Naive thymus-derived CD4-positive, alpha-beta T cell (primary cell): Measurements from ENCODE around the gene AK8. TPM values are rescaled to one million over a fixed set of nuclear protein-coding genes. Genes with fewer than 3 reads are reported as not detected.
"Not testable (repeated sequence)": the region's sequence is repeated elsewhere in the genome, so short reads cannot be mapped to it uniquely, and the experiment has no call there.

Experiments
- ATAC-seq: fragments of 150-1000 bp; cut with Tn5 transposase; 2 replicates; pipeline ENCODE4 v1.10.0; 2021; ENCODE audit warnings: mild to moderate bottlenecking, moderate library complexity
- CTCF ChIA-PET: fragments of 350-600 bp; sonication (Branson Sonifier 250); formaldehyde crosslinking; loops from one replicate; lab custom pipeline; 2021; ENCODE audit warnings: antibody characterized with exemption; lab: Charles Lee
- POLR2A ChIA-PET: fragments of 350-600 bp; sonication (Branson Sonifier 250); formaldehyde crosslinking; loops from one replicate; lab custom pipeline; 2021; ENCODE audit warnings: antibody characterized with exemption, inconsistent platforms; lab: Charles Lee
- DNase-seq, 9 donors: peaks; one replicate each; pipeline versions ENCODE4 v3.0.0 to v3.0.0-alpha.2; 2020 to 2022; ENCODE audit warnings: mixed read lengths in 1 of 9
- H3K27ac ChIP-seq: one replicate; pipeline ENCODE4 v1.7.0; 2013; ENCODE audit warnings: mild to moderate bottlenecking, low read depth, low read length, moderate library complexity
- H3K27me3 ChIP-seq, 2 donors: one replicate each; pipeline ENCODE4 v1.7.0; 2013; ENCODE audit warnings: low read length in 2 of 2, mild to moderate bottlenecking in 2 of 2, moderate library complexity in 2 of 2; ENCODE audit not compliant: control insufficient read depth in 2 of 2, insufficient read depth in 2 of 2
- H3K36me3 ChIP-seq, 3 experiments: 1 replicate in 2 of 3; 2 replicates in 1 of 3; pipeline ENCODE4 v1.7.0; 2013; ENCODE audit warnings: low read length in 3 of 3, mild to moderate bottlenecking in 3 of 3, moderate library complexity in 1 of 3; ENCODE audit not compliant: insufficient read depth in 3 of 3, control insufficient read depth in 2 of 3
- H3K4me1 ChIP-seq, 2 donors: one replicate each; pipeline ENCODE4 v1.7.0; 2013; ENCODE audit warnings: low read length in 2 of 2, mild to moderate bottlenecking in 2 of 2, moderate library complexity in 1 of 2; ENCODE audit not compliant: control insufficient read depth in 2 of 2, insufficient read depth in 2 of 2
- H3K4me3 ChIP-seq: 2 replicates; pipeline ENCODE4 v1.7.0; 2013; ENCODE audit warnings: mild to moderate bottlenecking, low read length
- H3K9me3 ChIP-seq, 3 experiments: 1 replicate in 2 of 3; 2 replicates in 1 of 3; pipeline ENCODE4 v1.7.0; 2013; ENCODE audit warnings: low read length in 3 of 3; ENCODE audit not compliant: control insufficient read depth in 2 of 3
- H3K27ac Mint-ChIP-seq, 9 donors: one replicate each; pipeline ENCODE4 v1.8.0; 2020 to 2022; ENCODE audit warnings: mixed read lengths in 9 of 9, mild to moderate bottlenecking in 8 of 9, moderate library complexity in 5 of 9, inconsistent platforms in 2 of 9
- H3K27me3 Mint-ChIP-seq, 5 donors: one replicate each; pipeline ENCODE4 v1.8.0; 2021 to 2022; ENCODE audit warnings: mixed read lengths in 5 of 5, mild to moderate bottlenecking in 1 of 5
- H3K36me3 Mint-ChIP-seq, 5 donors: one replicate each; pipeline ENCODE4 v1.8.0; 2020 to 2022; ENCODE audit warnings: mixed read lengths in 5 of 5, mild to moderate bottlenecking in 3 of 5, inconsistent platforms in 1 of 5
- H3K4me1 Mint-ChIP-seq, 7 donors: one replicate each; pipeline ENCODE4 v1.8.0; 2020 to 2022; ENCODE audit warnings: mixed read lengths in 7 of 7, mild to moderate bottlenecking in 3 of 7, inconsistent platforms in 1 of 7
- H3K4me3 Mint-ChIP-seq, 10 donors: one replicate each; pipeline ENCODE4 v1.8.0; 2020 to 2022; ENCODE audit warnings: mild to moderate bottlenecking in 10 of 10, mixed read lengths in 10 of 10, moderate library complexity in 6 of 10, inconsistent platforms in 2 of 10
- H3K9me3 Mint-ChIP-seq, 11 donors: one replicate each; pipeline ENCODE4 v1.8.0; 2020 to 2022; ENCODE audit warnings: mixed read lengths in 11 of 11, mild to moderate bottlenecking in 4 of 11, inconsistent platforms in 1 of 11, moderate library complexity in 1 of 11
- intact Hi-C, 2 donors: fragments of 100-400 bp; cut with micrococcal nuclease; formaldehyde crosslinking; loops; one replicate each; pipeline ENCODE4 v1.15.1; 2023
- polyA plus RNA-seq, 2 donors: library from polyadenylated mRNA; unstranded; fragments of 300-500 nt; fragmentation: Illumina TruSeq; gene quantifications; one replicate each; pipeline ENCODE4 v1.2.3, GENCODE V29; 2021
- total RNA-seq, 6 experiments: library from RNA in 5 of 6; stranded (reverse) in 5 of 6; gene quantifications; 1 replicate in 5 of 6; 2 replicates in 1 of 6; pipeline ENCODE4 v1.2.3 and lab custom pipeline; 2021 to 2026

The AK8 gene
- total and polyA plus RNA-seq, 7 experiments from 2014 or later = 0.10 to 0.20 (median 0.12) TPM; not detected in 4

DNA sequence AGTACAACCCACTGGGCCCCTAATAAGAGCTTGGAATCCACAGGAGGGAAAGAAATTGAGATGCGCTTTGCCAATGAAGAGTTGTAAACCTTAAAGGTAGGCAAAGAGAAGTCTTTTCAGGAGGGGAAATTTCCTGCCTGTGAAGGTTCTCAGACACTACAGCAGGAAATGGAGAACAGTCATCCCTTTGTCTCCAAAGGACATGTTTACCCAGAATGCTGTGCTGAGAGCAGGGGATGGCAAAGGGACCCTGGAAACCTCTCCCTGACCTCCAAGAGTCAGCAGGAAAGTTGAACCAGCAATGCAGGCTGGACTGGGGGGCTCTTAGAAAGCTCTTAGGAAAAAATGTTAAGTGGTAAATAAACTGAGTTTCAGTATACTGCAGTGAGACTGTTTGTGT is 103.2 kb downstream of the AK8 start:
- no peak for ATAC-seq

DNA sequence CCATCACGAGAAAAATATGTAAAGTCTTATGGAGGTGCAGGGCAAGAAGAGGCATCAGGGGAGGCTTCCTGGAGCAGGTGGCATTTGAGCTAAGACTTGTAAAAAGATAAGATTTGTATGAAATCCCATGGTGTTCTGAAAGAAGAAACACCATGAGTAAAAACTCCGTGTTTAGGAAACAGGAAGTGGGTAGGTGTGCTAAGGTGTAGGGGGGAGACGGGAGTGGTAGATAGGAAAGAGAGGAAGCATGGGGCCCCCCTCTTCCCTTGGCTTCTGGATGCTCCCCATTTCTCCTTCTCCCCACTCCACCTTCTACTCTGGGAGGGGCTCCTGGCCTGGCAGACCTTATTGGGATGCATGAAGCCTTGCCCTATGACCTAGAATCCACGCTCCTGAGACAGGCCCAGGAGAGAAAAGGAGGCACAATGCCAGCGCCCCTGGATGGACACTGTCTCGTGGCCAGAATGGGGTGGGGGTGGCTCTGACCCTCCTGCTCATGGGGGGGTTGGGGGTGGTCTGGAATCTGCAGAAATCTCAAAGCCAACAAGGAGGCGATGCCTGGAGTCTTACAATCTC is 104.2 kb downstream of the AK8 start:
- H3K27ac Mint-ChIP-seq = peak overlapping the region in 1 of 9 donors; percentile 62
- H3K4me3 Mint-ChIP-seq = peak overlapping the region in 1 of 10 donors; percentile 49

More for the DNA sequence above, 103.2 kb downstream of the AK8 start:
- Mint-ChIP-seq H3K4me1 (peaks cover 3 to 25% (median 17%) of the 10 kb centered on the region in 7 donors), H3K27me3 (peaks cover 5 to 17% (median 7%) of the 10 kb centered on the region in 5 donors), H3K9me3 (peaks cover 0 to 8% (median 0%) of the 10 kb centered on the region in 11 donors), H3K36me3 (peaks cover 0 to 15% (median 0%) of the 10 kb centered on the region in 5 donors), H3K27ac (peak overlapping the region in 1 of 9 donors; percentile 12), H3K4me3 (no peak overlapping the region)
- intact Hi-C loops = no loop called here
- CTCF ChIA-PET = interaction anchor here (0.7 kb wide), 1 partner anchor 32 kb away, joined by 3 read pairs; no protein-coding TSS in a partner anchor
- no peak overlapping the region for H3K27ac ChIP-seq
- H3K4me3 ChIP-seq = no peak overlapping the region
- no peaks in the 10 kb centered on the region for H3K27me3 ChIP-seq
- H3K9me3 ChIP-seq = no peaks in the 10 kb centered on the region
- POLR2A ChIA-PET = no interaction called here
- DNase-seq = no peak
- H3K36me3 ChIP-seq = peaks cover 0 to 2% (median 0%) of the 10 kb centered on the region in 3 experiments
- H3K4me1 ChIP-seq = peaks cover 3 to 9% of the 10 kb centered on the region in 2 donors

DNA sequence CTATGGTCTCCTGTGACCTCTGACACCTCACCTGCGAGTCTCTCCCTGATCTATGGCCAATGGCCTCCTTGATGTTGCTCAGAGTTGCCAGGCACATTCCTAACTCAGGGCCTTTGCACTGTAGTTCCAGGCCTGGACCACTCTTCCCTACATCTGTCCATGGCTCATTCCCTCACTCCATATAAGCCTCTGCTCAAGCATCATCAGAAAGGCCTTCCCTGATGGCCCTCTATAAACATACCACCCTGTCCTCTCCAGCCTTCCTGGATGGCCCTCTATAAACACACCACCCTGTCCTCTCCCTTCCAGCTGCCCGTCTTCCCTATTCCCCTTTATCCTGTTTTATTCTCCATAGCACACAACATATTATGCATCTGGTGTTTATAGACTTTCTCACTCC is 105.0 kb downstream of the AK8 start:
- ATAC-seq (no peak), DNase-seq (no peak)
- ChIA-PET POLR2A (no interaction called here), CTCF (no interaction called here)
- peak overlapping the region in 4 of 10 donors; percentile 2 to 66 (median 32) for H3K4me3 Mint-ChIP-seq
- Histone ChIP-seq H3K4me1 (peaks cover 3 to 9% of the 10 kb centered on the region in 2 donors), H3K4me3 (no peak overlapping the region), H3K27me3 (no peaks in the 10 kb centered on the region), H3K36me3 (peaks cover 0 to 6% (median 0%) of the 10 kb centered on the region in 3 experiments), H3K27ac (no peak overlapping the region), H3K9me3 (no peaks in the 10 kb centered on the region)
- H3K4me1 Mint-ChIP-seq = peaks cover 5 to 32% (median 22%) of the 10 kb centered on the region in 7 donors
- H3K27ac Mint-ChIP-seq = peak overlapping the region in 4 of 9 donors; percentile 6 to 62 (median 30)
- H3K27me3 Mint-ChIP-seq = peaks cover 0 to 9% (median 0%) of the 10 kb centered on the region in 5 donors
- intact Hi-C loops = no loop called here
- peaks cover 0 to 8% (median 0%) of the 10 kb centered on the region in 11 donors for H3K9me3 Mint-ChIP-seq
- H3K36me3 Mint-ChIP-seq = peaks cover 0 to 15% (median 0%) of the 10 kb centered on the region in 5 donors

More for the DNA sequence above, 104.2 kb downstream of the AK8 start:
- Histone ChIP-seq H3K27ac (no peak overlapping the region), H3K4me1 (peaks cover 3 to 9% of the 10 kb centered on the region in 2 donors), H3K36me3 (peaks cover 0 to 6% (median 0%) of the 10 kb centered on the region in 3 experiments), H3K9me3 (no peaks in the 10 kb centered on the region), H3K4me3 (no peak overlapping the region), H3K27me3 (no peaks in the 10 kb centered on the region)
- intact Hi-C loops = no loop called here
- no peak for ATAC-seq
- no peak for DNase-seq
- CTCF ChIA-PET = interaction anchor here (0.7 kb wide), 1 partner anchor 31 kb away, joined by 3 read pairs; no protein-coding TSS in a partner anchor
- peaks cover 0 to 8% (median 0%) of the 10 kb centered on the region in 11 donors for H3K9me3 Mint-ChIP-seq
- peaks cover 0 to 15% (median 0%) of the 10 kb centered on the region in 5 donors for H3K36me3 Mint-ChIP-seq
- H3K27me3 Mint-ChIP-seq = peaks cover 0 to 9% (median 0%) of the 10 kb centered on the region in 5 donors
- POLR2A ChIA-PET = no interaction called here
- H3K4me1 Mint-ChIP-seq = peaks cover 5 to 29% (median 18%) of the 10 kb centered on the region in 7 donors

DNA sequence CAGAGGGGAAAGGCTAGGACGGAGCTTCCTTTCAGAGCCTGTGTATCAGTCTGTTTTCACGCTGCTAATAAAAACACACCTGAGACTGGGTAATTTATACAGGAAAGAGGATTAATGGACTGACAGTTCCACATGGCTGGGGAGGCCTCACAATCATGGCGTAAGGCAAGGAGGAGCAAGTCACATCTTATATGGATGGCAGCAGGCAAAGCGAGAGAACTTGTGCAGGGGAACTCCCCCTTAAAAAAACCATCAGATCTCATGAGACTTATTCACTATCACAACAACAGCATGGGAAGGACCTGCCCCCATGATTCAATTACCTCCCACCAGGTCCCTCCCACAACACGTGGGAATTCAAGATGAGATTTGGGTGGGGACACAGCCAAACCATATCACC is 106.3 kb downstream of the AK8 start:
- ATAC-seq, H3K27ac ChIP-seq, H3K27me3 Mint-ChIP-seq, H3K36me3 ChIP-seq, intact Hi-C loops, H3K9me3 Mint-ChIP-seq, POLR2A ChIA-PET, H3K9me3 ChIP-seq, DNase-seq, H3K4me1 ChIP-seq, H3K4me3 ChIP-seq, H3K27me3 ChIP-seq: not testable (repeated sequence)
- Mint-ChIP-seq H3K4me3 (peak overlapping the region in 9 of 10 donors; percentile 9 to 99 (median 53)), H3K27ac (peak overlapping the region in 6 of 9 donors; percentile 12 to 98 (median 52)), H3K4me1 (peaks cover 8 to 37% (median 27%) of the 10 kb centered on the region in 7 donors), H3K36me3 (peaks cover 0 to 15% (median 0%) of the 10 kb centered on the region in 5 donors)
- CTCF ChIA-PET = interaction anchor here (1.3 kb wide), 1 partner anchor 27 kb away, joined by 3 read pairs; no protein-coding TSS in a partner anchor

DNA sequence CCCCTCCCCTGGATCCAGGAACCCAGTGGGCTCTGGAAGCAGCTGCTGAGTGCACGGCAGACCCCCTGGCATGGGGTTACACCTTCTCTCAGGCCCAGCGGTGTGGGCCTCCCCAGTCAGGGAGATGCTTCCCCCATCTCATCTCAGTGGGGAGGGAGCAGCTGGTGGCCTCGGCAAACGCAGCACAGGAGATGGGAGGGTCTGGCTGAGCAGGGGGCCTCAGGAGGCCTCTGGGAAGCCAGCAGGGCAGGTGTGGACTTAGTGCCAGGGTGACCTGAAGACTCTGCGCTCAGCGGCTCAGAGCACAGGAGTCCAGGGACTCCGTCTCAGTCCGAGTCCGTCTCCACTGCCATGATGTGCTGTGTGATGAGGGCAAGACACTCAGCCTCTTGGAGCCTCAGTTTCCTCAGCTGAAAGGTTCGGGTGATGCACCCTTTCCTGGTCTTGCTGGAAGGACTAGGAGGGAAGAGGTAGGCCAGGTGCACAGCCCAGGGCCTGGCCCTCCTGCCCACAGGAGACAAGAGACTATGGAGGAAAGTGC is 107.2 kb downstream of the AK8 start:
- ATAC-seq = no peak
- Histone ChIP-seq H3K4me1 (peaks cover 3 to 9% of the 10 kb centered on the region in 2 donors), H3K9me3 (no peaks in the 10 kb centered on the region), H3K27me3 (no peaks in the 10 kb centered on the region), H3K27ac (peak overlapping the region; percentile 77), H3K36me3 (peaks cover 0 to 6% (median 0%) of the 10 kb centered on the region in 3 experiments), H3K4me3 (peak overlapping the region; percentile 86)
- Mint-ChIP-seq H3K27ac (peak overlapping the region in 7 of 9 donors; percentile 12 to 98 (median 93)), H3K9me3 (peaks cover 0 to 8% (median 0%) of the 10 kb centered on the region in 11 donors), H3K4me3 (peak overlapping the region in 9 of 10 donors; percentile 95 to 100 (median 98)), H3K36me3 (peaks cover 0 to 15% (median 0%) of the 10 kb centered on the region in 5 donors), H3K4me1 (peaks cover 8 to 37% (median 27%) of the 10 kb centered on the region in 7 donors), H3K27me3 (peaks cover 0 to 10% (median 0%) of the 10 kb centered on the region in 5 donors)
- intact Hi-C loops = loop anchor here (1.0 kb wide), 3 partner anchors 101 to 416 kb away; partner anchors contain the start of gene GTF3C4 (in 1 of the 2)
- DNase-seq = no peak
- CTCF ChIA-PET = no interaction called here
- POLR2A ChIA-PET = interaction anchor here (2.0 kb wide), 1 partner anchor 101 kb away, joined by 11 read pairs; the partner anchor contains the start of genes DDX31 and GTF3C4
